Melanocyte of skin (primary cell): ENCODE results near the gene NLRP14. TPM values are rescaled to one million over a fixed set of nuclear protein-coding genes. Genes with fewer than 3 reads are reported as not detected.

Experiments used
- total RNA-seq, 2 donors: library from RNA; depleted of rRNA; stranded (reverse); fragments of >200 nt; gene quantifications; 2 replicates each; pipeline ENCODE4 v1.2.3, GENCODE V29; 2012

The NLRP14 gene, protein sequence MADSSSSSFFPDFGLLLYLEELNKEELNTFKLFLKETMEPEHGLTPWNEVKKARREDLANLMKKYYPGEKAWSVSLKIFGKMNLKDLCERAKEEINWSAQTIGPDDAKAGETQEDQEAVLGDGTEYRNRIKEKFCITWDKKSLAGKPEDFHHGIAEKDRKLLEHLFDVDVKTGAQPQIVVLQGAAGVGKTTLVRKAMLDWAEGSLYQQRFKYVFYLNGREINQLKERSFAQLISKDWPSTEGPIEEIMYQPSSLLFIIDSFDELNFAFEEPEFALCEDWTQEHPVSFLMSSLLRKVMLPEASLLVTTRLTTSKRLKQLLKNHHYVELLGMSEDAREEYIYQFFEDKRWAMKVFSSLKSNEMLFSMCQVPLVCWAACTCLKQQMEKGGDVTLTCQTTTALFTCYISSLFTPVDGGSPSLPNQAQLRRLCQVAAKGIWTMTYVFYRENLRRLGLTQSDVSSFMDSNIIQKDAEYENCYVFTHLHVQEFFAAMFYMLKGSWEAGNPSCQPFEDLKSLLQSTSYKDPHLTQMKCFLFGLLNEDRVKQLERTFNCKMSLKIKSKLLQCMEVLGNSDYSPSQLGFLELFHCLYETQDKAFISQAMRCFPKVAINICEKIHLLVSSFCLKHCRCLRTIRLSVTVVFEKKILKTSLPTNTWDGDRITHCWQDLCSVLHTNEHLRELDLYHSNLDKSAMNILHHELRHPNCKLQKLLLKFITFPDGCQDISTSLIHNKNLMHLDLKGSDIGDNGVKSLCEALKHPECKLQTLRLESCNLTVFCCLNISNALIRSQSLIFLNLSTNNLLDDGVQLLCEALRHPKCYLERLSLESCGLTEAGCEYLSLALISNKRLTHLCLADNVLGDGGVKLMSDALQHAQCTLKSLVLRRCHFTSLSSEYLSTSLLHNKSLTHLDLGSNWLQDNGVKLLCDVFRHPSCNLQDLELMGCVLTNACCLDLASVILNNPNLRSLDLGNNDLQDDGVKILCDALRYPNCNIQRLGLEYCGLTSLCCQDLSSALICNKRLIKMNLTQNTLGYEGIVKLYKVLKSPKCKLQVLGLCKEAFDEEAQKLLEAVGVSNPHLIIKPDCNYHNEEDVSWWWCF
- under 1 TPM; under 0.01 to 0.34 TPM for total RNA-seq

GRCh38 chr11:7020183-7020917, at the start of gene NLRP14, which contains the start of gene ZNF214:
TSS of gene NLRP14 (plus strand) at chr11:7020479. CDS start at chr11:7038587, 18,108 bp downstream.
TSS of gene ZNF214 (minus strand) at chr11:7020346. CDS start at chr11:7002835, 17,511 bp downstream.

DNA sequence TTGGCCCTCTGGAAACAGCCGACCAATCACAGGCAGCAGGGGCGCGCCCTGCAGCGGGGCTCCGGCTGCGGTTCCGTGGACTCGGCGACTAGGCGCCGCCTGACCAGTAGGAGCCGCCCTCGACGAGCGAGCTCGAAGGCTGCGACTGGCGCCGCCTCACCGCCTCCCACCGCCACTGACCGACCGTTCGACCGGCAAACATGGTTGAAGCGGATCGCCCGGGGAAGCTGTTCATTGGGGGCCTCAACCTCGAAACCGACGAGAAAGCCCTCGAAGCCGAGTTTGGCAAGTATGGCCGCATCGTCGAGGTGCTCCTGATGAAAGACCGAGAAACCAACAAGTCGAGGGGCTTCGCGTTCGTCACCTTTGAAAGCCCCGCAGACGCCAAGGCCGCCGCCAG, 68.6 kb downstream of the NLRP14 start, which contains the start of gene RBMXL2:
Gene RBMXL2, plus strand, starts transcription at position 78 of the 400 bp plus-strand sequence. Its CDS starts 123 bp downstream, at position 201.

Other genes starting within 250 kb of the NLRP14 start
- under 1 TPM; 0.34 to 1.00 TPM for gene OR2AG2, start 248.5 kb upstream of the NLRP14 start, total RNA-seq
- not detected for gene OR2AG1, start 237.5 kb upstream of the NLRP14 start, total RNA-seq
- gene OR6A2, start 220.8 kb upstream of the NLRP14 start, total RNA-seq, result under 1 TPM; 0.33 to 0.69 TPM
- gene OR10A5, start 174.8 kb upstream of the NLRP14 start, total RNA-seq, result not detected
- not detected for gene OR10A2, start 157.4 kb upstream of the NLRP14 start, total RNA-seq
- not detected for gene OR10A4, start 143.9 kb upstream of the NLRP14 start, total RNA-seq
- gene OR2D2, start 128.0 kb upstream of the NLRP14 start, total RNA-seq, result under 1 TPM; 0.69 to 1.00 TPM
- gene OR2D3, start 99.5 kb upstream of the NLRP14 start, total RNA-seq, result not detected
- gene ZNF215, start 94.1 kb upstream of the NLRP14 start, total RNA-seq, result 1 to 10 TPM; 4.5 to 7.7 TPM
- 1 to 10 TPM; 2.0 to 2.1 TPM for gene ZNF214, start 133 bp upstream of the NLRP14 start, total RNA-seq
- not detected for gene RBMXL2, start 68.5 kb downstream of the NLRP14 start, total RNA-seq
- under 1 TPM in 1 of 2 donors, not detected in 1; under 0.01 TPM for gene SYT9, start 231.4 kb downstream of the NLRP14 start, total RNA-seq